SK-N-SH (cell line): Measurements from ENCODE around the gene KLK12. TPM values are rescaled to one million over a fixed set of nuclear protein-coding genes. Genes with fewer than 3 reads are reported as not detected.

Experiments
- CTCF ChIA-PET: fragments of 300-600, 350-600 bp; formaldehyde crosslinking; extraction: SDS; loops from one replicate; lab custom pipeline; 2021; lab: Yijun Ruan, JAX
- POLR2A ChIA-PET: fragments of 350-600 bp; sonication (Branson Sonifier 250); formaldehyde crosslinking; extraction: SDS; loops from one replicate; lab custom pipeline; 2020; ENCODE audit warnings: antibody characterized with exemption, inconsistent platforms; lab: Yijun Ruan, JAX
- DNase-seq: peaks from one replicate; pipeline ENCODE4 v3.0.0; 2012
- H2AFZ ChIP-seq: fragments of 200-600 bp; sonication (generic); 2 replicates; pipeline ENCODE4 v1.8.1; 2016; ENCODE audit warnings: antibody characterized with exemption, mild to moderate bottlenecking, low read depth
- H3F3A ChIP-seq: fragments of 200-600 bp; sonication (generic); replicated peaks from 2 replicates; pipeline ENCODE3; 2016; ENCODE audit warnings: antibody characterized with exemption, mild to moderate bottlenecking; ENCODE audit not compliant: insufficient read depth
- H3K27ac ChIP-seq, 2 experiments: fragments of 200-500 bp in 1 of 2; fragments of 200-600 bp in 1 of 2; sonication (Bioruptor generic) in 1 of 2; sonication (generic), shearing (Covaris generic) in 1 of 2; 2 replicates each; pipeline versions ENCODE4 v1.5.1 to v1.6.1; 2014 to 2016; ENCODE audit warnings: low read depth in 2 of 2, inconsistent platforms in 1 of 2, low read length in 1 of 2, mild to moderate bottlenecking in 1 of 2, mixed read lengths in 1 of 2
- H3K27me3 ChIP-seq: fragments of 200-600 bp; sonication (generic), shearing (Covaris generic); 2 replicates; pipeline ENCODE4 v1.6.1; 2016; ENCODE audit warnings: mixed run types; ENCODE audit not compliant: insufficient read depth
- H3K36me3 ChIP-seq, 2 experiments: fragments of 200-500 bp in 1 of 2; fragments of 200-600 bp in 1 of 2; sonication (Bioruptor generic) in 1 of 2; sonication (generic) in 1 of 2; replicated peaks in 1 of 2; 2 replicates each; pipeline versions ENCODE3 to v1.5.1; 2014 to 2016; ENCODE audit warnings: low read length in 1 of 2, mild to moderate bottlenecking in 1 of 2; ENCODE audit not compliant: insufficient read depth in 2 of 2, control insufficient read depth in 1 of 2
- H3K4me1 ChIP-seq, 2 experiments: fragments of 200-500 bp in 1 of 2; fragments of 200-600 bp in 1 of 2; sonication (Bioruptor generic) in 1 of 2; sonication (generic), shearing (Covaris generic) in 1 of 2; 2 replicates each; pipeline versions ENCODE4 v1.5.1 to v1.6.1; 2014 to 2016; ENCODE audit warnings: low read depth in 1 of 2, low read length in 1 of 2, mixed run types in 1 of 2; ENCODE audit not compliant: insufficient read depth in 2 of 2, control insufficient read depth in 1 of 2
- H3K4me2 ChIP-seq: fragments of 200-600 bp; sonication (generic), shearing (Covaris generic); 2 replicates; pipeline ENCODE4 v1.6.1; 2017; ENCODE audit warnings: mixed run types
- H3K4me3 ChIP-seq, 2 experiments: fragments of 200-500 bp in 1 of 2; fragments of 200-600 bp in 1 of 2; sonication (Bioruptor generic) in 1 of 2; sonication (generic), shearing (Covaris generic) in 1 of 2; 2 replicates each; pipeline versions ENCODE4 v1.5.1 to v1.8.1; 2014 to 2016; ENCODE audit warnings: low read depth in 2 of 2, inconsistent platforms in 1 of 2, low read length in 1 of 2, mild to moderate bottlenecking in 1 of 2, mixed read lengths in 1 of 2, moderate library complexity in 1 of 2
- H3K79me2 ChIP-seq: fragments of 200-600 bp; sonication (generic); 2 replicates; pipeline ENCODE4 v1.8.1; 2017; ENCODE audit warnings: mild to moderate bottlenecking; ENCODE audit not compliant: insufficient read depth
- H3K9ac ChIP-seq: fragments of 200-600 bp; sonication (generic); 2 replicates; pipeline ENCODE4 v1.6.1; 2017; ENCODE audit warnings: mixed run types
- H3K9me2 ChIP-seq: fragments of 200-600 bp; sonication (generic); 2 replicates; pipeline ENCODE4 v1.6.1; 2017; ENCODE audit warnings: mixed run types
- H3K9me3 ChIP-seq: fragments of 200-600 bp; sonication (generic); 2 replicates; pipeline ENCODE4 v1.6.1; 2017; ENCODE audit warnings: mixed run types, mild to moderate bottlenecking, moderate library complexity
- H4K20me1 ChIP-seq: fragments of 200-600 bp; sonication (generic); 2 replicates; pipeline ENCODE4 v1.6.1; 2017; ENCODE audit warnings: mild to moderate bottlenecking, mixed run types; ENCODE audit not compliant: insufficient read depth
- CHD2 ChIP-seq: fragments of 150-350 bp; IDR thresholded peaks from 2 replicates; pipeline ENCODE4 v1.6.1; 2018; ENCODE audit warnings: low read length; ENCODE audit not compliant: partially characterized antibody
- ELF1 ChIP-seq: IDR thresholded peaks from 2 replicates; pipeline ENCODE4 v1.4.0; 2012
- EP300 ChIP-seq, 2 experiments: IDR thresholded peaks; 2 replicates each; pipeline versions ENCODE4 v1.4.0 to v1.6.1; 2012; ENCODE audit warnings: borderline replicate concordance in 1 of 2, low read depth in 1 of 2, low read length in 1 of 2
- EZH2phosphoT487 ChIP-seq: fragments of 200-600 bp; sonication (generic); IDR thresholded peaks from 2 replicates; pipeline ENCODE4 v1.6.1; 2017; ENCODE audit warnings: low read depth, mixed run types, mild to moderate bottlenecking, antibody characterized with exemption, moderate library complexity, borderline replicate concordance
- FOSL2 ChIP-seq: IDR thresholded peaks from 2 replicates; pipeline ENCODE4 v1.4.0; 2012; ENCODE audit warnings: low read depth, mild to moderate bottlenecking, moderate library complexity, borderline replicate concordance
- FOXJ3 ChIP-seq: sonication (generic); formaldehyde crosslinking; IDR thresholded peaks from 2 replicates; pipeline ENCODE4 v1.5.1; 2020; ENCODE audit warnings: mild to moderate bottlenecking, missing genetic modification reagents
- FOXM1 ChIP-seq: IDR thresholded peaks from 2 replicates; pipeline ENCODE4 v1.4.0; 2012; ENCODE audit warnings: low read depth, mild to moderate bottlenecking
- MAX ChIP-seq: IDR thresholded peaks from 2 replicates; pipeline ENCODE4 v1.4.0; 2012; ENCODE audit warnings: low read depth
- MEF2A ChIP-seq: IDR thresholded peaks from 2 replicates; pipeline ENCODE4 v1.4.0; 2012; ENCODE audit warnings: low read depth, borderline replicate concordance
- NRF1 ChIP-seq: IDR thresholded peaks from 2 replicates; pipeline ENCODE4 v1.6.1; 2012; ENCODE audit warnings: low read depth, mild to moderate bottlenecking, low read length
- RAD21 ChIP-seq: IDR thresholded peaks from 2 replicates; pipeline ENCODE4 v1.6.1; 2012; ENCODE audit warnings: mild to moderate bottlenecking, low read length
- RCOR1 ChIP-seq: fragments of 150-350 bp; IDR thresholded peaks from 2 replicates; pipeline ENCODE4 v1.6.1; 2017; ENCODE audit warnings: antibody characterized with exemption, low read length
- REST ChIP-seq: IDR thresholded peaks from 2 replicates; pipeline ENCODE4 v1.6.1; 2012; ENCODE audit warnings: mild to moderate bottlenecking, low read depth, low read length, moderate library complexity
- RFX5 ChIP-seq: IDR thresholded peaks from 2 replicates; pipeline ENCODE4 v1.6.1; 2012; ENCODE audit warnings: mild to moderate bottlenecking, improper control_type of control experiment, low read length
- RXRA ChIP-seq: IDR thresholded peaks from 2 replicates; pipeline ENCODE4 v1.4.0; 2012; ENCODE audit warnings: low read depth, mild to moderate bottlenecking, borderline replicate concordance
- SIN3A ChIP-seq: IDR thresholded peaks from 2 replicates; pipeline ENCODE4 v1.6.1; 2012; ENCODE audit warnings: low read depth, mild to moderate bottlenecking, low read length, moderate library complexity, borderline replicate concordance
- WGBS: methylation state at CpG from one replicate; pipeline ENCODE4 v1.1.6; 2017; ENCODE audit warnings: low lambda C conversion rate; 5-methylcytosine and 5-hydroxymethylcytosine counted together
- polyA plus RNA-seq, 3 experiments: library from polyadenylated mRNA; depleted of rRNA; stranded (reverse); fragments of >200 nt; gene quantifications; 2 replicates each; pipeline ENCODE4 v1.2.3, GENCODE V29; 2012
- TF ChIP-seq, protein P1 (sequence below): IDR thresholded peaks from 2 replicates; pipeline ENCODE4 v1.4.0; 2012; ENCODE audit warnings: low read depth, borderline replicate concordance

KLK12 gene
- polyA plus RNA-seq, 1 of the 3 experiments (the other 2 are of a cell fraction) = not detected

- Histone ChIP-seq H3K9me2 (no peaks in the 10 kb centered on the region), H2AFZ (no peak overlapping the region), H3K27me3 (peaks cover 24% of the 10 kb centered on the region; the same call in 1 of the 2 replicates), H3K4me3 (no peak overlapping the region), H3K9ac (no peak overlapping the region)
- CTCF ChIA-PET = interaction anchor here (0.6 kb wide), 1 partner anchor 61 kb away, joined by 3 read pairs; no protein-coding TSS in a partner anchor
- POLR2A ChIA-PET = no interaction called here
- TF ChIP-seq SIN3A (no peak), ELF1 (no peak), EP300 (IDR thresholded peaks at IDR 0.05; ENCODE audit: borderline replicate concordance in 1 of 2, low read depth in 1 of 2, low read length in 1 of 2) (no peak), MEF2A (no peak), FOXM1 (no peak), MAX (no peak), FOSL2 (no peak), RCOR1 (no peak), REST (no peak)
- TF ChIP-seq, protein P1, sequence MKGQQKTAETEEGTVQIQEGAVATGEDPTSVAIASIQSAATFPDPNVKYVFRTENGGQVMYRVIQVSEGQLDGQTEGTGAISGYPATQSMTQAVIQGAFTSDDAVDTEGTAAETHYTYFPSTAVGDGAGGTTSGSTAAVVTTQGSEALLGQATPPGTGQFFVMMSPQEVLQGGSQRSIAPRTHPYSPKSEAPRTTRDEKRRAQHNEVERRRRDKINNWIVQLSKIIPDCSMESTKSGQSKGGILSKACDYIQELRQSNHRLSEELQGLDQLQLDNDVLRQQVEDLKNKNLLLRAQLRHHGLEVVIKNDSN = no peak
- TF ChIP-seq, all 33 proteins: peak for 0
- no peak for DNase-seq
- no peaks in the 10 kb centered on the region for H4K20me1 ChIP-seq
- H3K27ac ChIP-seq = no peak overlapping the region
- no peak overlapping the region for H3K4me2 ChIP-seq
- 0 out of 2 replicates have a peak, but pooled peaks cover 5% of the 10 kb centered on the region for H3K9me3 ChIP-seq
- H3K4me1 ChIP-seq = no peaks in the 10 kb centered on the region
- H3K36me3 ChIP-seq = no peaks in the 10 kb centered on the region
- no peaks in the 10 kb centered on the region for H3F3A ChIP-seq
- WGBS = 22% methylated on average over 5 of the region's 6 CpGs
- H3K79me2 ChIP-seq = no peaks in the 10 kb centered on the region
These were observed 43.3 kb upstream of the KLK12 start for GRCh38 chr19:51078104-51078503.

DNA sequence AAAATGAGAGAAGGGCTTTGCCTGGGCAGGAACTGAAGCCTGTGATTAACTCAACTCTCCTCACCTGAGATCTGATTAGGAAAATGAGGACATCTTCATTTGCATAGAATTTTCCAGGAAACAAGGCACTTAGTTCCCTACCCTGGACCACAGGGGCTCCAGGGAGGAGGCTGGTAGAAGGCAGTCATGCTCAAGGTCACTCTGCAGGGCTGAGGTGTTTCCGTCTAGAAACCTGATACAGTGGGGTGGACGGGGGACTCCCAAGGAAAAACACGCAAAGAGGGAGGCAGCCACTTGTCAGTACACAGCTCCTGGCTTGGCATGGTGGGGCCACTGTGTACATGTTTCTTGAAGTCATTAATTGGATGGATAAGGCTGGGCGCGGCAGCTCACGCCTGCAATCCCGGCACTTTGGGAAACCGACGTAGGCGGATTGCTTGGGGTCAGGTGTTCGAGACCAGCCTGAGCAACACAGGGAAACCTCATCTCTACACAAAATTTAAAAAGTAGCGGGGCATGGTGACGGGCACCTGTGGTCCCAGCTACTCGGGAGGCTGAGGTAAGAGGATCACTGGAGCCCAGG is 41.9 kb upstream of the KLK12 start:
- Histone ChIP-seq H3K27ac (no peak overlapping the region), H3K79me2 (no peaks in the 10 kb centered on the region), H2AFZ (no peak overlapping the region), H3K4me3 (no peak overlapping the region), H3K9ac (no peak overlapping the region), H4K20me1 (no peaks in the 10 kb centered on the region), H3K4me2 (no peak overlapping the region), H3F3A (no peaks in the 10 kb centered on the region), H3K4me1 (no peaks in the 10 kb centered on the region), H3K9me2 (no peaks in the 10 kb centered on the region), H3K27me3 (peaks cover 11% of the 10 kb centered on the region; the same call in 1 of the 2 replicates), H3K9me3 (0 out of 2 replicates have a peak, but pooled peaks cover 5% of the 10 kb centered on the region), H3K36me3 (no peaks in the 10 kb centered on the region)
- WGBS = 35% methylated on average over 14 of the region's 14 CpGs
- ChIA-PET POLR2A (no interaction called here), CTCF (interaction anchor here (0.7 kb wide), 1 partner anchor 11 kb away, joined by 4 read pairs; no protein-coding TSS in a partner anchor)
- TF ChIP-seq CHD2 (no peak), ELF1 (no peak), FOXJ3 (no peak), RXRA (no peak), EZH2phosphoT487 (no peak), RFX5 (no peak), RAD21 (no peak), NRF1 (no peak)
- DNase-seq = no peak
